Neural crest cell (in vitro differentiated cells): ENCODE measurements around the gene CRIM1. TPM values are rescaled to one million over a fixed set of nuclear protein-coding genes. Genes with fewer than 3 reads are reported as not detected.
A peak's percentile ranks its signal among the peaks of the same experiment; 100 is the strongest.

Source experiments
- DNase-seq: peaks from one replicate; pipeline ENCODE4 v3.0.0; 2021; ENCODE audit warnings: low read depth, mixed read lengths, low spot score
- H3K27ac Mint-ChIP-seq: one replicate; pipeline ENCODE4 v1.8.0; 2021; ENCODE audit warnings: mild to moderate bottlenecking, mixed read lengths; ENCODE audit not compliant: unreplicated experiment
- H3K27me3 Mint-ChIP-seq: 2 replicates; pipeline ENCODE4 v1.8.0; 2021; ENCODE audit warnings: low read depth, mild to moderate bottlenecking, mixed read lengths
- H3K36me3 Mint-ChIP-seq: 2 replicates; pipeline ENCODE4 v1.8.0; 2021; ENCODE audit warnings: low read depth, mild to moderate bottlenecking, mixed read lengths
- H3K4me1 Mint-ChIP-seq: 2 replicates; pipeline ENCODE4 v1.8.0; 2021; ENCODE audit warnings: mixed read lengths
- H3K4me3 Mint-ChIP-seq: one replicate; pipeline ENCODE4 v1.8.0; 2021; ENCODE audit warnings: mild to moderate bottlenecking, mixed read lengths
- H3K9me3 Mint-ChIP-seq: 2 replicates; pipeline ENCODE4 v1.8.0; 2021; ENCODE audit warnings: mixed read lengths
- CTCF ChIP-seq: fragments of 200-600 bp; sonication (generic); conservative IDR thresholded peaks from 2 replicates; pipeline ENCODE4 v1.5.0; 2021; ENCODE audit warnings: antibody characterized with exemption, mild to moderate bottlenecking
- total RNA-seq: library from RNA; stranded (reverse); gene quantifications from 2 replicates; pipeline ENCODE4 v1.2.1, GENCODE V29; 2021

The CRIM1 gene
- total RNA-seq, 1 donor from 2014 or later = 13.8 TPM

- H3K27ac Mint-ChIP-seq = no peak overlapping the region
- no peaks in the 10 kb centered on the region for H3K4me1 Mint-ChIP-seq
- H3K4me3 Mint-ChIP-seq = no peak overlapping the region
- H3K9me3 Mint-ChIP-seq = no peaks in the 10 kb centered on the region
- H3K36me3 Mint-ChIP-seq = no peaks in the 10 kb centered on the region
- H3K27me3 Mint-ChIP-seq = no peaks in the 10 kb centered on the region
- no peak for DNase-seq
- TF ChIP-seq CTCF = no peak
Measured at GRCh38 chr2:36343606-36344005, 12.0 kb upstream of the CRIM1 start.

- no peaks in the 10 kb centered on the region for H3K36me3 Mint-ChIP-seq
- H3K4me3 Mint-ChIP-seq = no peak overlapping the region
- H3K27me3 Mint-ChIP-seq = peaks cover 5% of the 10 kb centered on the region
- TF ChIP-seq CTCF = no peak
- DNase-seq = no peak
- no peaks in the 10 kb centered on the region for H3K4me1 Mint-ChIP-seq
- no peaks in the 10 kb centered on the region for H3K9me3 Mint-ChIP-seq
- no peak overlapping the region for H3K27ac Mint-ChIP-seq
Measured at GRCh38 chr2:36348721-36349120, 6.9 kb upstream of the CRIM1 start.

- H3K9me3 Mint-ChIP-seq = no peaks in the 10 kb centered on the region
- no peak for DNase-seq
- no peaks in the 10 kb centered on the region for H3K36me3 Mint-ChIP-seq
- H3K4me1 Mint-ChIP-seq = peaks cover 9% of the 10 kb centered on the region
- H3K27ac Mint-ChIP-seq = no peak overlapping the region
- no peak overlapping the region for H3K4me3 Mint-ChIP-seq
- no peak for TF ChIP-seq CTCF
- peaks cover 15% of the 10 kb centered on the region for H3K27me3 Mint-ChIP-seq
Measured at GRCh38 chr2:36351291-36351690, 4.3 kb upstream of the CRIM1 start.

GRCh38 chr2:36351736-36352349 lies 3.7 kb upstream of the CRIM1 start:
- peak; percentile 68 for TF ChIP-seq CTCF
- no peak overlapping the region for H3K4me3 Mint-ChIP-seq
- no peaks in the 10 kb centered on the region for H3K36me3 Mint-ChIP-seq
- H3K27me3 Mint-ChIP-seq = peaks cover 15% of the 10 kb centered on the region
- H3K27ac Mint-ChIP-seq = no peak overlapping the region
- no peaks in the 10 kb centered on the region for H3K9me3 Mint-ChIP-seq
- H3K4me1 Mint-ChIP-seq = peaks cover 9% of the 10 kb centered on the region
- no peak for DNase-seq

GRCh38 chr2:36352701-36353100 lies 2.9 kb upstream of the CRIM1 start:
- Mint-ChIP-seq H3K4me3 (no peak overlapping the region), H3K9me3 (no peaks in the 10 kb centered on the region), H3K27me3 (peaks cover 23% of the 10 kb centered on the region), H3K36me3 (no peaks in the 10 kb centered on the region), H3K27ac (no peak overlapping the region), H3K4me1 (peaks cover 17% of the 10 kb centered on the region)
- DNase-seq = no peak
- TF ChIP-seq CTCF = no peak
